Subcutaneous abdominal adipose tissue (tissue), 5 donors: ENCODE data around the gene R3HDM1.

Experiments
- H3K27ac ChIP-seq: one replicate; pipeline ENCODE4 v1.7.0; 2013; ENCODE audit warnings: low read depth, mild to moderate bottlenecking, inconsistent platforms, low read length, moderate library complexity
- H3K27me3 ChIP-seq, 5 donors: one replicate each; pipeline ENCODE4 v1.7.0; 2013; ENCODE audit warnings: low read length in 5 of 5, inconsistent platforms in 1 of 5; ENCODE audit not compliant: control insufficient read depth in 5 of 5, insufficient read depth in 4 of 5
- H3K36me3 ChIP-seq, 5 donors: one replicate each; pipeline ENCODE4 v1.7.0; 2013; ENCODE audit warnings: low read length in 5 of 5; ENCODE audit not compliant: control insufficient read depth in 5 of 5, insufficient read depth in 5 of 5
- H3K4me1 ChIP-seq, 5 donors: one replicate each; pipeline ENCODE4 v1.7.0; 2013; ENCODE audit warnings: low read length in 5 of 5, mild to moderate bottlenecking in 3 of 5, moderate library complexity in 1 of 5; ENCODE audit not compliant: control insufficient read depth in 5 of 5, insufficient read depth in 5 of 5
- H3K4me3 ChIP-seq, 5 donors: one replicate each; pipeline ENCODE4 v1.7.0; 2013; ENCODE audit warnings: low read length in 5 of 5, low read depth in 1 of 5
- H3K9ac ChIP-seq, 5 donors: one replicate each; pipeline ENCODE4 v1.7.0; 2013; ENCODE audit warnings: low read length in 5 of 5, mild to moderate bottlenecking in 4 of 5, moderate library complexity in 3 of 5
- H3K9me3 ChIP-seq, 5 donors: one replicate each; pipeline ENCODE4 v1.7.0; 2013; ENCODE audit warnings: low read length in 5 of 5; ENCODE audit not compliant: control insufficient read depth in 5 of 5
- donor health status: healthy.
- donor health status: healthy.
- donor health status: healthy.
- donor health status: healthy.
- donor health status: healthy.

R3HDM1 gene

GRCh38 chr2:135561925-135562324 lies 30.6 kb downstream of the R3HDM1 start:
- H3K4me3 ChIP-seq, result no peak overlapping the region
- no peaks in the 10 kb centered on the region for H3K9me3 ChIP-seq
- no peaks in the 10 kb centered on the region for H3K27me3 ChIP-seq
- H3K4me1 ChIP-seq, result peaks cover 0 to 4% (median 0%) of the 10 kb centered on the region in 5 donors
- H3K27ac ChIP-seq, result no peak overlapping the region
- H3K9ac ChIP-seq, result no peak overlapping the region
- no peaks in the 10 kb centered on the region for H3K36me3 ChIP-seq

- H3K9me3 ChIP-seq, result no peaks in the 10 kb centered on the region
- no peaks in the 10 kb centered on the region for H3K27me3 ChIP-seq
- no peak overlapping the region for H3K27ac ChIP-seq
- no peak overlapping the region for H3K4me3 ChIP-seq
- H3K4me1 ChIP-seq, result no peaks in the 10 kb centered on the region
- H3K9ac ChIP-seq, result no peak overlapping the region
- no peaks in the 10 kb centered on the region for H3K36me3 ChIP-seq
Measured at GRCh38 chr2:135563793-135564192, 32.5 kb downstream of the R3HDM1 start.

- Histone ChIP-seq H3K4me1 (no peaks in the 10 kb centered on the region), H3K9ac (no peak overlapping the region), H3K4me3 (no peak overlapping the region), H3K27ac (no peak overlapping the region), H3K9me3 (no peaks in the 10 kb centered on the region), H3K36me3 (peaks cover 0 to 7% (median 5%) of the 10 kb centered on the region in 5 donors), H3K27me3 (no peaks in the 10 kb centered on the region)
Measured at GRCh38 chr2:135570884-135571283, 39.6 kb downstream of the R3HDM1 start.

GRCh38 chr2:135573620-135574019 lies 42.3 kb downstream of the R3HDM1 start:
- peaks cover 0 to 7% (median 5%) of the 10 kb centered on the region in 5 donors for H3K36me3 ChIP-seq

GRCh38 chr2:135581282-135581681 lies 50.0 kb downstream of the R3HDM1 start:
- H3K4me1 ChIP-seq, result no peaks in the 10 kb centered on the region
- no peaks in the 10 kb centered on the region for H3K27me3 ChIP-seq
- no peak overlapping the region for H3K9ac ChIP-seq
- no peak overlapping the region for H3K4me3 ChIP-seq
- H3K27ac ChIP-seq, result no peak overlapping the region
- H3K36me3 ChIP-seq, result no peaks in the 10 kb centered on the region
- no peaks in the 10 kb centered on the region for H3K9me3 ChIP-seq

More at GRCh38 chr2:135573620-135574019, 42.3 kb downstream of the R3HDM1 start:
- Histone ChIP-seq H3K9me3 (no peaks in the 10 kb centered on the region), H3K4me1 (no peaks in the 10 kb centered on the region), H3K4me3 (no peak overlapping the region), H3K27me3 (no peaks in the 10 kb centered on the region), H3K27ac (no peak overlapping the region), H3K9ac (no peak overlapping the region)

GRCh38 chr2:135582383-135582782 lies 51.1 kb downstream of the R3HDM1 start:
- H3K4me3 ChIP-seq, result no peak overlapping the region
- no peak overlapping the region for H3K9ac ChIP-seq
- H3K4me1 ChIP-seq, result no peaks in the 10 kb centered on the region
- H3K27ac ChIP-seq, result no peak overlapping the region
- no peaks in the 10 kb centered on the region for H3K36me3 ChIP-seq
- no peaks in the 10 kb centered on the region for H3K9me3 ChIP-seq
- H3K27me3 ChIP-seq, result no peaks in the 10 kb centered on the region

GRCh38 chr2:135585586-135585985 lies 54.3 kb downstream of the R3HDM1 start:
- Histone ChIP-seq H3K9me3 (no peaks in the 10 kb centered on the region), H3K4me1 (no peaks in the 10 kb centered on the region), H3K36me3 (no peaks in the 10 kb centered on the region), H3K27me3 (no peaks in the 10 kb centered on the region), H3K9ac (no peak overlapping the region), H3K27ac (no peak overlapping the region), H3K4me3 (no peak overlapping the region)

GRCh38 chr2:135586148-135586547 lies 54.9 kb downstream of the R3HDM1 start:
- H3K4me1 ChIP-seq, result no peaks in the 10 kb centered on the region
- H3K9ac ChIP-seq, result no peak overlapping the region
- no peak overlapping the region for H3K27ac ChIP-seq
- H3K36me3 ChIP-seq, result no peaks in the 10 kb centered on the region
- no peaks in the 10 kb centered on the region for H3K27me3 ChIP-seq
- no peaks in the 10 kb centered on the region for H3K9me3 ChIP-seq
- no peak overlapping the region for H3K4me3 ChIP-seq

GRCh38 chr2:135587958-135588357 lies 56.7 kb downstream of the R3HDM1 start:
- Histone ChIP-seq H3K36me3 (no peaks in the 10 kb centered on the region), H3K9ac (no peak overlapping the region), H3K27ac (no peak overlapping the region), H3K4me3 (no peak overlapping the region), H3K9me3 (peaks cover 0 to 8% (median 5%) of the 10 kb centered on the region in 5 donors), H3K4me1 (no peaks in the 10 kb centered on the region), H3K27me3 (no peaks in the 10 kb centered on the region)

- H3K9ac ChIP-seq, result no peak overlapping the region
- no peak overlapping the region for H3K4me3 ChIP-seq
- peaks cover 0 to 4% (median 0%) of the 10 kb centered on the region in 5 donors for H3K36me3 ChIP-seq
- peaks cover 0 to 8% (median 5%) of the 10 kb centered on the region in 5 donors for H3K9me3 ChIP-seq
- no peaks in the 10 kb centered on the region for H3K27me3 ChIP-seq
- no peaks in the 10 kb centered on the region for H3K4me1 ChIP-seq
- no peak overlapping the region for H3K27ac ChIP-seq
Measured at GRCh38 chr2:135590619-135591260, 59.5 kb downstream of the R3HDM1 start.
